BE2C (cell line): ENCODE data around the gene B3GAT3.

Source experiments
- DNase-seq: peaks from one replicate; pipeline ENCODE4 v3.0.0-alpha.2; 2020
- H3K27me3 ChIP-seq: fragments of 250-450 bp; sonication (Bioruptor Pico); 2 replicates; pipeline ENCODE4 v1.5.1; 2020; ENCODE audit warnings: mild to moderate bottlenecking
- H3K36me3 ChIP-seq: fragments of 250-450 bp; sonication (Bioruptor Pico); 2 replicates; pipeline ENCODE4 v1.5.1; 2020; ENCODE audit warnings: mild to moderate bottlenecking
- H3K4me1 ChIP-seq: fragments of 250-450 bp; sonication (Bioruptor Pico); 2 replicates; pipeline ENCODE4 v1.5.1; 2020
- H3K4me3 ChIP-seq: 2 replicates; pipeline ENCODE4 v1.5.1; 2011; ENCODE audit warnings: low read depth, low read length
- H3K9me3 ChIP-seq: fragments of 250-450 bp; sonication (Bioruptor Pico); 2 replicates; pipeline ENCODE4 v1.5.1; 2020
- TF ChIP-seq, protein P1 (sequence below): IDR thresholded peaks from 2 replicates; pipeline ENCODE4 v1.5.1; 2012; ENCODE audit warnings: mild to moderate bottlenecking, low read depth, low read length

B3GAT3 gene

DNA sequence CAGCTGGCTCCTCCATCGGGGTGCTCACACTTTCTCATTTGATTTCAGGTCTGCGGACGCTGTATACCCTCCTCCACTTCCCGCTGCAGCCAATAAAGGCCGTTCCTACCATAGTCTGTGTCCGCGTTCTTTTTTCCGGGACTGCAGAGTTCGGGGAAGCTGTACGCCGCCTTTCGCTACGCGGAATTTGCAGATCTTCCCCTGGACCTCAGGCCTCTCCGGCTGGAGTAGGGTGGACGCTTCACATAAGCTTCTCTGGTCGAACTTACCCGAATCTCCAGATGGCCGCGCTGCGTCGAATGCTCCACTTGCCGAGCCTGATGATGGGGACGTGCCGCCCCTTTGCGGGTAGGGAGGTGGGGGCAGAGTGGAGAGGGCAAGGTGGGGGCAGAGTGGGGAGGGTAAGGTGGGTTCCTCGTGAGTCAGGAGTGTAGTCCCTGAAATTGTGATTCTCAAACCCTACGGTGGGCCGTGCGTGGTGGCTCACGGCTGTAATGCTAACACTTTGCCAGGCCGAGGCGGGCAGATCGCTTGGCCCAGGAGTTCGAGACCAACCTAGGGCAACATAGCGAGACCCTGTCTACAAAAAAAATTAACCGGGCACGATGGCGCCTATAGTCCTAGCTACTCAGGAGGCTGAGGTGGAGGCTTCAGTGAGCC lies 43.9 kb upstream of the B3GAT3 start:
- Histone ChIP-seq H3K4me1 (no peaks in the 10 kb centered on the region), H3K36me3 (peaks cover 27% of the 10 kb centered on the region), H3K27me3 (no peaks in the 10 kb centered on the region), H3K9me3 (no peaks in the 10 kb centered on the region), H3K4me3 (peak overlapping the region; percentile 93)
- TF ChIP-seq, protein P1, sequence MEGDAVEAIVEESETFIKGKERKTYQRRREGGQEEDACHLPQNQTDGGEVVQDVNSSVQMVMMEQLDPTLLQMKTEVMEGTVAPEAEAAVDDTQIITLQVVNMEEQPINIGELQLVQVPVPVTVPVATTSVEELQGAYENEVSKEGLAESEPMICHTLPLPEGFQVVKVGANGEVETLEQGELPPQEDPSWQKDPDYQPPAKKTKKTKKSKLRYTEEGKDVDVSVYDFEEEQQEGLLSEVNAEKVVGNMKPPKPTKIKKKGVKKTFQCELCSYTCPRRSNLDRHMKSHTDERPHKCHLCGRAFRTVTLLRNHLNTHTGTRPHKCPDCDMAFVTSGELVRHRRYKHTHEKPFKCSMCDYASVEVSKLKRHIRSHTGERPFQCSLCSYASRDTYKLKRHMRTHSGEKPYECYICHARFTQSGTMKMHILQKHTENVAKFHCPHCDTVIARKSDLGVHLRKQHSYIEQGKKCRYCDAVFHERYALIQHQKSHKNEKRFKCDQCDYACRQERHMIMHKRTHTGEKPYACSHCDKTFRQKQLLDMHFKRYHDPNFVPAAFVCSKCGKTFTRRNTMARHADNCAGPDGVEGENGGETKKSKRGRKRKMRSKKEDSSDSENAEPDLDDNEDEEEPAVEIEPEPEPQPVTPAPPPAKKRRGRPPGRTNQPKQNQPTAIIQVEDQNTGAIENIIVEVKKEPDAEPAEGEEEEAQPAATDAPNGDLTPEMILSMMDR = no peak
- DNase-seq = peak; percentile 24

DNA sequence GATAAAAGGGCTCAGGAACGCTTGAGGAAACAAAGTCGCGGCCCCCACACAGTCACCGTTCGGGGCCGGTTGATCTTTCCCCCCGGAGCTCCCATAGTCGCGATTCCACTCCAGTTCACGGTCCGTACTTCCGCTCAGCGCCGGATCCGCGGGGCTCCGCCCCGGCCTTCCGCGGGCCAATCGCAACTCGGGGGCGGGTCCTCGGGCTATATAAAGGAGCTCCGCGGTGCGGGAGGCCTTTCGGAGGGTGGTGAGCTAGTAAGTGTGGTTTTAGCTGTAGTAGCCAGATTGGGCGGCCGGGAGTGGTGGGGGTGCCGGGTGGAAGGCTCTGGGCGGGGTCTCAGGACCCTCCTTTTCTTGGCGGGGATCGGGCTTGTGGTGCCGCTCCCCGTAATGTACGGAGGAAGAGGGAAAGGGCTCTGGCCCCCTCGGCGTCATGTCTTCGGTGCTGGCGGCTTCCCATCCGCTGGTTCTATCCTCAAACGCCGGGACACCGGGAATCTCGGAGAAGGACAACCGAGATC lies 43.4 kb upstream of the B3GAT3 start, which contains the start of the genes C11orf98 and CSKMT:
TSS of gene C11orf98 (minus strand) at position 136 of the 524 bp plus-strand sequence. CDS start at position 95, 41 bp downstream.
TSS of gene CSKMT (plus strand) at position 238 of the 524 bp plus-strand sequence. CDS start 568 bp downstream, outside the sequence.
- H3K9me3 ChIP-seq = no peaks in the 10 kb centered on the region
- H3K36me3 ChIP-seq = peaks cover 27% of the 10 kb centered on the region
- DNase-seq = peak; percentile 89
- peak within 1 kb of the TSS; percentile 93 for H3K4me3 ChIP-seq
- no peaks in the 10 kb centered on the region for H3K4me1 ChIP-seq
- TF ChIP-seq, protein P1 = no peak
- no peaks in the 10 kb centered on the region for H3K27me3 ChIP-seq

DNA sequence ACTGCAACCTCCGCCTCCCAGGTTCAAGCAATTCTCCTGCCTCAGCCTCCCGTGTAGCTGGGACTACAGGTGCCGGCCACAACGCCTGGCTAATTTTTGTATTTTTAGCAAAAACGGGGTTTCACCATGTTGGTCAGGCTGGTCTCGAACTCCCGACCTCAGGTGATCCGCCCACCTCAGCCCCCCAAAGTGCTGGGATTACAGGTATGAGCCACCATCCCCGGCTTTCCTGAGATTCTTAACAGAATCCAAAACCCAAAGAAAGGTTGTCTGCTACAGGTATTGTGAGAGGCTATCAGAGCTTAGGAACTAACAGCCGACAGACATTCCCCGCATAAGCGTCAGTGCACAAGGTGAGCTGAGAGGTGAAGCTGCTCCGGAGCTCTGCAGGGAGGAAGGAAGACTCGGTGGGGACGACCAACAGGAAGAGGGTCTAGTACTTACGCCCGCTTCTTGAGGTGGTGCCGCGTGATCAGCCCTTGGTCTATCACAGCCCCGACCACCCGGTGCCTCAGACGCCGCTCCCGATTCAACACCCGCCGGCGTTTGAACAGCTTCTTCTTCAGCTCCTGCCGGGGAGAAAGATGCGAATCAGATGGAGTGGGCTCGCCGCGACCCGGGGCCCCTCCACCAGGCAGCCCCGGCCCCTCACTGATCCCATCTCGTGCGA lies 42.8 kb upstream of the B3GAT3 start:
- no peaks in the 10 kb centered on the region for H3K4me1 ChIP-seq
- no peaks in the 10 kb centered on the region for H3K27me3 ChIP-seq
- DNase-seq = peak; percentile 45
- TF ChIP-seq, protein P1 = no peak
- H3K4me3 ChIP-seq = peak overlapping the region; percentile 93
- H3K36me3 ChIP-seq = peaks cover 27% of the 10 kb centered on the region
- no peaks in the 10 kb centered on the region for H3K9me3 ChIP-seq

DNA sequence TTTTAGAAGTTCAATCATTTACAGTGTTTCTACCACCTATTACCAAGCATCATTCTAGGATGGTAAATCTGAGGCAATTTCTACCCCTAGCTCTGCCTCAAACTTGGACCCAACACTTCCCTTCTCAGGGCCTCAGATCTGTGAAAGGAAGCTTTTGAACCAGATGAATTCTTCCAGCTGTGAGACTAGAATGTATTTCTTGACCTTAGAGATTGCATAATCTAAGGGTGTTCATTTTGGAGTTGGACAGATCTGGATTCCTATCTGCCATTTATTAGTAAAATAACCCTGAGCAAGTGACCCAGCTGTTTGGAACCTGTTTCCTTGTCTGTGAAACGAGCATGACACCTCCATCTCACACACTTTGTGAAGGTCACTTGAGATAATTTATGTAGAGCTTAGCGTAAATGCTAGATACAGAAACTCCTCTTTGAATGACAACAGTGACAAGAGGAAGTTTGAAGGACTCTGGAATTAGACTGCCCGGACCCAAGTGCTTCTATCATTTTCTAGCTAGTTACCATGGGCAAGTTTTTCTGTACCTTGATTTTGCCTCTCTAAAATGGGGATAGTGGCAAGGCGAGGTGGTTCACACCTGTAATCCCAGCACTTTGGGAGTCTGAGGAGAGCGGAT lies 35.1 kb upstream of the B3GAT3 start:
- TF ChIP-seq, protein P1 = no peak
- no peak for DNase-seq
- Histone ChIP-seq H3K4me1 (no peaks in the 10 kb centered on the region), H3K36me3 (no peaks in the 10 kb centered on the region), H3K9me3 (no peaks in the 10 kb centered on the region), H3K27me3 (no peaks in the 10 kb centered on the region), H3K4me3 (no peak overlapping the region)

DNA sequence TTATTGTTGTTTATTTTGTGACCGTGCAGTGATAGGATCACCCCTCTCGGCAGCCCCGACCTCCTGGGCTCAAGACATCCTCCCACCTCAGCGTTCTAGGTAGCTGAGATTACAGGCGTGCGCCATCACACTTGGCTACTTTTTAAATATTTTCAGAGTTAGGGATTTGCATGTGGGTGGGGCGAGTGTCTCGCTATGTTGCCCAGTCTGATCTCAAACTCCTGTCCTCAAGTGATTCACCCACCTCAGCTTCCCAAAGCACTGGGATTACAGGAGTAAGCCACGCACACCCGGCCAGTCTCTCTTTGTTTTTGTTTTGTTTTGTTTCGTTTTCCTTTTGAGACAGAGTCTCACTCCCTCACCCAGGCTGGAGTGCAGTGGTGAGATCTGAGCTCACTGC lies 32.5 kb upstream of the B3GAT3 start:
- Histone ChIP-seq H3K36me3 (peaks cover 4% of the 10 kb centered on the region; the same call in 1 of the 2 replicates), H3K4me1 (no peaks in the 10 kb centered on the region), H3K4me3 (no peak overlapping the region), H3K9me3 (no peaks in the 10 kb centered on the region), H3K27me3 (no peaks in the 10 kb centered on the region)
- TF ChIP-seq, protein P1 = no peak
- DNase-seq = no peak
